Choroid plexus epithelial cell (primary cell): ENCODE data around the gene FRMD5.

Experiments
- DNase-seq: peaks from one replicate; pipeline ENCODE4 v3.0.0-alpha.2; 2010; ENCODE audit warnings: low read depth
- H3K4me3 ChIP-seq: 2 replicates; pipeline ENCODE4 v1.5.1; 2011; ENCODE audit warnings: low read depth, mild to moderate bottlenecking, control low read depth, low read length, moderate library complexity
- CTCF ChIP-seq: conservative IDR thresholded peaks from 2 replicates; pipeline ENCODE4 v1.5.1; 2011; ENCODE audit warnings: low read depth, mild to moderate bottlenecking, control low read depth, inconsistent platforms, low read length, moderate library complexity

FRMD5 gene

GRCh38 chr15:44029003-44029402 lies 166.1 kb downstream of the FRMD5 start:
- H3K4me3 ChIP-seq, result no peak overlapping the region
- DNase-seq, result no peak
- no peak for TF ChIP-seq CTCF

- H3K4me3 ChIP-seq, result no peak overlapping the region
- DNase-seq, result no peak
- no peak for TF ChIP-seq CTCF
Measured at GRCh38 chr15:44028349-44028748, 166.7 kb downstream of the FRMD5 start.

GRCh38 chr15:44024155-44024554 lies 170.9 kb downstream of the FRMD5 start:
- no peak for DNase-seq
- no peak for TF ChIP-seq CTCF
- no peak overlapping the region for H3K4me3 ChIP-seq

GRCh38 chr15:44023176-44023575 lies 171.9 kb downstream of the FRMD5 start:
- peak; percentile 23 for TF ChIP-seq CTCF
- no peak for DNase-seq
- H3K4me3 ChIP-seq, result no peak overlapping the region

GRCh38 chr15:44018151-44018550 lies 176.9 kb downstream of the FRMD5 start:
- no peak for DNase-seq
- no peak for TF ChIP-seq CTCF

GRCh38 chr15:44015545-44016305 lies 179.3 kb downstream of the FRMD5 start:
- TF ChIP-seq CTCF, result no peak
- H3K4me3 ChIP-seq, result no peak overlapping the region
- no peak for DNase-seq

More at GRCh38 chr15:44018151-44018550, 176.9 kb downstream of the FRMD5 start:
- no peak overlapping the region for H3K4me3 ChIP-seq

- no peak for TF ChIP-seq CTCF
- DNase-seq, result no peak
- H3K4me3 ChIP-seq, result no peak overlapping the region
Measured at GRCh38 chr15:44011238-44011854, 183.7 kb downstream of the FRMD5 start.
